SK-N-SH (cell line): ENCODE results near the gene LIX1L. TPM values are rescaled to one million over a fixed set of nuclear protein-coding genes. Genes with fewer than 3 reads are reported as not detected.

Experiments
- CTCF ChIA-PET: fragments of 300-600, 350-600 bp; formaldehyde crosslinking; extraction: SDS; loops from one replicate; lab custom pipeline; 2021; lab: Yijun Ruan, JAX
- POLR2A ChIA-PET: fragments of 350-600 bp; sonication (Branson Sonifier 250); formaldehyde crosslinking; extraction: SDS; loops from one replicate; lab custom pipeline; 2020; ENCODE audit warnings: antibody characterized with exemption, inconsistent platforms; lab: Yijun Ruan, JAX
- DNase-seq: peaks from one replicate; pipeline ENCODE4 v3.0.0; 2012
- H2AFZ ChIP-seq: fragments of 200-600 bp; sonication (generic); 2 replicates; pipeline ENCODE4 v1.8.1; 2016; ENCODE audit warnings: antibody characterized with exemption, mild to moderate bottlenecking, low read depth
- H3F3A ChIP-seq: fragments of 200-600 bp; sonication (generic); replicated peaks from 2 replicates; pipeline ENCODE3; 2016; ENCODE audit warnings: antibody characterized with exemption, mild to moderate bottlenecking; ENCODE audit not compliant: insufficient read depth
- H3K27ac ChIP-seq, 2 experiments: fragments of 200-500 bp in 1 of 2; fragments of 200-600 bp in 1 of 2; sonication (Bioruptor generic) in 1 of 2; sonication (generic), shearing (Covaris generic) in 1 of 2; 2 replicates each; pipeline versions ENCODE4 v1.5.1 to v1.6.1; 2014 to 2016; ENCODE audit warnings: low read depth in 2 of 2, inconsistent platforms in 1 of 2, low read length in 1 of 2, mild to moderate bottlenecking in 1 of 2, mixed read lengths in 1 of 2
- H3K27me3 ChIP-seq: fragments of 200-600 bp; sonication (generic), shearing (Covaris generic); 2 replicates; pipeline ENCODE4 v1.6.1; 2016; ENCODE audit warnings: mixed run types; ENCODE audit not compliant: insufficient read depth
- H3K36me3 ChIP-seq, 2 experiments: fragments of 200-500 bp in 1 of 2; fragments of 200-600 bp in 1 of 2; sonication (Bioruptor generic) in 1 of 2; sonication (generic) in 1 of 2; replicated peaks in 1 of 2; 2 replicates each; pipeline versions ENCODE3 to v1.5.1; 2014 to 2016; ENCODE audit warnings: low read length in 1 of 2, mild to moderate bottlenecking in 1 of 2; ENCODE audit not compliant: insufficient read depth in 2 of 2, control insufficient read depth in 1 of 2
- H3K4me1 ChIP-seq, 2 experiments: fragments of 200-500 bp in 1 of 2; fragments of 200-600 bp in 1 of 2; sonication (Bioruptor generic) in 1 of 2; sonication (generic), shearing (Covaris generic) in 1 of 2; 2 replicates each; pipeline versions ENCODE4 v1.5.1 to v1.6.1; 2014 to 2016; ENCODE audit warnings: low read depth in 1 of 2, low read length in 1 of 2, mixed run types in 1 of 2; ENCODE audit not compliant: insufficient read depth in 2 of 2, control insufficient read depth in 1 of 2
- H3K4me2 ChIP-seq: fragments of 200-600 bp; sonication (generic), shearing (Covaris generic); 2 replicates; pipeline ENCODE4 v1.6.1; 2017; ENCODE audit warnings: mixed run types
- H3K4me3 ChIP-seq, 2 experiments: fragments of 200-500 bp in 1 of 2; fragments of 200-600 bp in 1 of 2; sonication (Bioruptor generic) in 1 of 2; sonication (generic), shearing (Covaris generic) in 1 of 2; 2 replicates each; pipeline versions ENCODE4 v1.5.1 to v1.8.1; 2014 to 2016; ENCODE audit warnings: low read depth in 2 of 2, inconsistent platforms in 1 of 2, low read length in 1 of 2, mild to moderate bottlenecking in 1 of 2, mixed read lengths in 1 of 2, moderate library complexity in 1 of 2
- H3K79me2 ChIP-seq: fragments of 200-600 bp; sonication (generic); 2 replicates; pipeline ENCODE4 v1.8.1; 2017; ENCODE audit warnings: mild to moderate bottlenecking; ENCODE audit not compliant: insufficient read depth
- H3K9ac ChIP-seq: fragments of 200-600 bp; sonication (generic); 2 replicates; pipeline ENCODE4 v1.6.1; 2017; ENCODE audit warnings: mixed run types
- H3K9me2 ChIP-seq: fragments of 200-600 bp; sonication (generic); 2 replicates; pipeline ENCODE4 v1.6.1; 2017; ENCODE audit warnings: mixed run types
- H3K9me3 ChIP-seq: fragments of 200-600 bp; sonication (generic); 2 replicates; pipeline ENCODE4 v1.6.1; 2017; ENCODE audit warnings: mixed run types, mild to moderate bottlenecking, moderate library complexity
- H4K20me1 ChIP-seq: fragments of 200-600 bp; sonication (generic); 2 replicates; pipeline ENCODE4 v1.6.1; 2017; ENCODE audit warnings: mild to moderate bottlenecking, mixed run types; ENCODE audit not compliant: insufficient read depth
- CHD2 ChIP-seq: fragments of 150-350 bp; IDR thresholded peaks from 2 replicates; pipeline ENCODE4 v1.6.1; 2018; ENCODE audit warnings: low read length; ENCODE audit not compliant: partially characterized antibody
- CTCF ChIP-seq: fragments of 200-600 bp; sonication (generic); IDR thresholded peaks from 2 replicates; pipeline ENCODE4 v1.6.1; 2017; ENCODE audit warnings: antibody characterized with exemption, mild to moderate bottlenecking, moderate library complexity
- EP300 ChIP-seq, 2 experiments: IDR thresholded peaks; 2 replicates each; pipeline versions ENCODE4 v1.4.0 to v1.6.1; 2012; ENCODE audit warnings: borderline replicate concordance in 1 of 2, low read depth in 1 of 2, low read length in 1 of 2
- EZH2phosphoT487 ChIP-seq: fragments of 200-600 bp; sonication (generic); IDR thresholded peaks from 2 replicates; pipeline ENCODE4 v1.6.1; 2017; ENCODE audit warnings: low read depth, mixed run types, mild to moderate bottlenecking, antibody characterized with exemption, moderate library complexity, borderline replicate concordance
- FOXM1 ChIP-seq: IDR thresholded peaks from 2 replicates; pipeline ENCODE4 v1.4.0; 2012; ENCODE audit warnings: low read depth, mild to moderate bottlenecking
- GABPA ChIP-seq: IDR thresholded peaks from 2 replicates; pipeline ENCODE4 v1.4.0; 2012; ENCODE audit warnings: low read depth, mild to moderate bottlenecking
- IRF3 ChIP-seq: fragments of 150-350 bp; IDR thresholded peaks from 2 replicates; pipeline ENCODE4 v1.6.1; 2016; ENCODE audit warnings: mild to moderate bottlenecking, low read depth, low read length
- MEF2A ChIP-seq: IDR thresholded peaks from 2 replicates; pipeline ENCODE4 v1.4.0; 2012; ENCODE audit warnings: low read depth, borderline replicate concordance
- MXI1 ChIP-seq: IDR thresholded peaks from 2 replicates; pipeline ENCODE4 v1.6.1; 2012; ENCODE audit warnings: mild to moderate bottlenecking, low read depth, low read length, improper control_type of control experiment
- NFIC ChIP-seq: IDR thresholded peaks from 2 replicates; pipeline ENCODE4 v1.4.0; 2012; ENCODE audit warnings: borderline replicate concordance
- PBX3 ChIP-seq: IDR thresholded peaks from 2 replicates; pipeline ENCODE4; 2012
- POLR2AphosphoS5 ChIP-seq: IDR thresholded peaks from 2 replicates; pipeline ENCODE4 v1.6.1; 2012; ENCODE audit warnings: low read depth, low read length
- RCOR1 ChIP-seq: fragments of 150-350 bp; IDR thresholded peaks from 2 replicates; pipeline ENCODE4 v1.6.1; 2017; ENCODE audit warnings: antibody characterized with exemption, low read length
- RXRA ChIP-seq: IDR thresholded peaks from 2 replicates; pipeline ENCODE4 v1.4.0; 2012; ENCODE audit warnings: low read depth, mild to moderate bottlenecking, borderline replicate concordance
- SIN3A ChIP-seq: IDR thresholded peaks from 2 replicates; pipeline ENCODE4 v1.6.1; 2012; ENCODE audit warnings: low read depth, mild to moderate bottlenecking, low read length, moderate library complexity, borderline replicate concordance
- TAF1 ChIP-seq: IDR thresholded peaks from 2 replicates; pipeline ENCODE4 v1.6.1; 2012; ENCODE audit warnings: low read depth, mild to moderate bottlenecking, low read length, moderate library complexity, borderline replicate concordance
- TCF12 ChIP-seq: IDR thresholded peaks from 2 replicates; pipeline ENCODE4 v1.4.0; 2012
- TEAD4 ChIP-seq: IDR thresholded peaks from 2 replicates; pipeline ENCODE4 v1.4.0; 2012; ENCODE audit warnings: mild to moderate bottlenecking, borderline replicate concordance; ENCODE audit not compliant: insufficient read depth
- YY1 ChIP-seq: IDR thresholded peaks from 2 replicates; pipeline ENCODE4 v1.4.0; 2012; ENCODE audit warnings: low read depth, mild to moderate bottlenecking
- WGBS: methylation state at CpG from one replicate; pipeline ENCODE4 v1.1.6; 2017; ENCODE audit warnings: low lambda C conversion rate; 5-methylcytosine and 5-hydroxymethylcytosine counted together
- polyA plus RNA-seq, 3 experiments: library from polyadenylated mRNA; depleted of rRNA; stranded (reverse); fragments of >200 nt; gene quantifications; 2 replicates each; pipeline ENCODE4 v1.2.3, GENCODE V29; 2012
- TF ChIP-seq, protein P1 (sequence below): IDR thresholded peaks from 2 replicates; pipeline ENCODE4 v1.4.0; 2012; ENCODE audit warnings: low read depth

The LIX1L gene
- polyA plus RNA-seq, 1 of the 3 experiments (the other 2 are of a cell fraction), result 39.1 TPM

DNA sequence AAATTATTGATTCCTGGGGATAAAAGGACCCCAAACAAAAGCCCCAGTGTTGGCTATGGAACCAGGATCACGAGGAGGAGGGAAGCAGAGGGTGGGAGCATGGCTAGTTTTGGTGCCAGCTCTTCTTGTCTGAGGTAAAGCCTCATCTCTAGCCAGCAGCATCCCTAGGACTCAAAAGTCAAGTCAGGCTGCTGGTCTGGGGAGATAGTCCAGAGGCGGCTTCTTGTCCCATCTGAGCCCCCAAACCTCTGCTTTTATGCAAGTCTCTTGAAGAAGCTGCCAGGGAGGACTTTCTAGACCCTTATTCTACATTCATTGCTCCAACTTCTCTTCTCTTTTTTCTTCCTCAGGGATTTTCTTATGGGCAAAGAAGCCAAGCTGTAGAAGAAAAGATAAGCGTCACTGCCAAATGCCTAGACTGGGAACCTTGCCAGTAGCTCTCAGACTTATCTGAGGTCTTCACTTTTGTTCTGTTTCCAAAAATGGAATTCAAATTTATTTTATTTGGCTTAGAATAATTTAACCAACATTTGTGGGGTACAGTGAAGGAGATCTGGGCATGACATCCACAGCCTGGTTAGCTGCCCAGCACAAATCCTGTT is 65.2 kb downstream of the LIX1L start:
- no peak overlapping the region; the same call in 1 of the 2 replicates for H2AFZ ChIP-seq
- H3K4me1 ChIP-seq, result peaks cover 21 to 28% of the 10 kb centered on the region in 2 experiments
- peak overlapping the region; percentile 71 for H3K9ac ChIP-seq
- no peaks in the 10 kb centered on the region for H3K9me2 ChIP-seq
- TF ChIP-seq FOXM1, result no peak
- peak; percentile 72 for TF ChIP-seq NFIC
- TF ChIP-seq, all 33 proteins: peak for 1
- H3K4me3 ChIP-seq, result peak overlapping the region; percentile 15 to 42; a peak in 3 of 4 replicates
- H3K27ac ChIP-seq, result peak overlapping the region; percentile 94 to 98
- no peaks in the 10 kb centered on the region for H3K9me3 ChIP-seq
- H3K27me3 ChIP-seq, result no peaks in the 10 kb centered on the region
- ChIA-PET POLR2A (interaction anchor here (1.3 to 1.7 kb wide), 2 partner anchors 34 to 35 kb away, joined by 4 to 7 read pairs; partner anchors contain the start of genes PIAS3 and RBM8A), CTCF (interaction anchor here (0.7 to 11.0 kb wide), 43 partner anchors 8 to 289 kb away, joined by 3 to 281 read pairs (median 8); partner anchors contain the start of genes ANKRD34A, HJV, ITGA10 and NUDT17)
- H3F3A ChIP-seq, result peaks cover 20% of the 10 kb centered on the region
- WGBS, result 47% methylated on average over 3 of the region's 3 CpGs
- no peak for DNase-seq
- no peaks in the 10 kb centered on the region for H3K79me2 ChIP-seq
- H3K36me3 ChIP-seq, result no peaks in the 10 kb centered on the region
- H3K4me2 ChIP-seq, result peak overlapping the region; percentile 79
- H4K20me1 ChIP-seq, result no peaks in the 10 kb centered on the region

GRCh38 chr1:145891587-145892485 is 66.0 kb downstream of the LIX1L start:
- H3K9ac ChIP-seq, result peak overlapping the region; percentile 71
- POLR2A ChIA-PET, result interaction anchor here (0.7 to 1.7 kb wide), 3 partner anchors 17 to 36 kb away, joined by 4 to 7 read pairs (median 5); partner anchors contain the start of genes PIAS3 and RBM8A
- TF ChIP-seq TAF1 (0 out of 2 replicates have a peak, but pooled peaks have one; percentile 6), PBX3 (peak; percentile 76), SIN3A (peak; percentile 62; the same call in 1 of the 2 replicates), POLR2AphosphoS5 (peak; percentile 83), TCF12 (peak; percentile 95), MXI1 (no peak; the same call in 1 of the 2 replicates), IRF3 (no peak), FOXM1 (peak; percentile 28; the same call in 1 of the 2 replicates), NFIC (peak; percentile 86), TEAD4 (peak; percentile 43; the same call in 1 of the 2 replicates), GABPA (no peak), YY1 (no peak), RCOR1 (peak; percentile 60), EZH2phosphoT487 (no peak), CHD2 (peak; percentile 35), RXRA (no peak), EP300 (IDR thresholded peaks at IDR 0.05; ENCODE audit: borderline replicate concordance in 1 of 2, low read depth in 1 of 2, low read length in 1 of 2) (peak; percentile 29 to 76; a peak in 3 of 4 replicates), CTCF (peak; percentile 99), MEF2A (peak; percentile 53; the same call in 1 of the 2 replicates)
- TF ChIP-seq, protein P1, sequence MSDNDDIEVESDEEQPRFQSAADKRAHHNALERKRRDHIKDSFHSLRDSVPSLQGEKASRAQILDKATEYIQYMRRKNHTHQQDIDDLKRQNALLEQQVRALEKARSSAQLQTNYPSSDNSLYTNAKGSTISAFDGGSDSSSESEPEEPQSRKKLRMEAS, result peak; percentile 50; the same call in 1 of the 2 replicates

More at GRCh38 chr1:145891587-145892485, 66.0 kb downstream of the LIX1L start:
- peak overlapping the region; percentile 15 to 42 for H3K4me3 ChIP-seq
- peak overlapping the region; percentile 79 for H3K4me2 ChIP-seq
- no peaks in the 10 kb centered on the region for H3K27me3 ChIP-seq
- H3F3A ChIP-seq, result peaks cover 20% of the 10 kb centered on the region
- no peaks in the 10 kb centered on the region for H3K79me2 ChIP-seq
- under 1% methylated on average over 6 of the region's 6 CpGs for WGBS
- H2AFZ ChIP-seq, result peak overlapping the region; percentile 86
- H3K9me3 ChIP-seq, result no peaks in the 10 kb centered on the region
- no peaks in the 10 kb centered on the region for H3K36me3 ChIP-seq
- peaks cover 21 to 28% of the 10 kb centered on the region in 2 experiments for H3K4me1 ChIP-seq
- DNase-seq, result peak; percentile 87
- no peaks in the 10 kb centered on the region for H4K20me1 ChIP-seq
- H3K9me2 ChIP-seq, result no peaks in the 10 kb centered on the region
- H3K27ac ChIP-seq, result peak overlapping the region; percentile 94 to 98
- CTCF ChIA-PET, result interaction anchor here (0.6 to 11.0 kb wide), 44 partner anchors 9 to 288 kb away, joined by 3 to 281 read pairs (median 8); partner anchors contain the start of genes ANKRD34A, HJV, ITGA10 and NUDT17
